Fibroblast of mammary gland (primary cell): ENCODE measurements around the gene EEF1B2.
"Not testable (repeated sequence)": the region's sequence is repeated elsewhere in the genome, so short reads cannot be mapped to it uniquely, and the experiment has no call there.

Experiments used
- DNase-seq: peaks from one replicate; pipeline ENCODE4 v3.0.0-alpha.2; 2010; ENCODE audit warnings: low read depth
- H3K4me3 ChIP-seq: 2 replicates; pipeline ENCODE4 v1.5.1; 2011; ENCODE audit warnings: low read depth, mild to moderate bottlenecking, low read length, moderate library complexity; ENCODE audit not compliant: control insufficient read depth
- TF ChIP-seq, protein P1 (sequence below): conservative IDR thresholded peaks from 2 replicates; pipeline ENCODE4 v1.5.1; 2011; ENCODE audit warnings: low read depth, low read length, inconsistent platforms; ENCODE audit not compliant: control insufficient read depth, insufficient read depth

Gene EEF1B2

DNA sequence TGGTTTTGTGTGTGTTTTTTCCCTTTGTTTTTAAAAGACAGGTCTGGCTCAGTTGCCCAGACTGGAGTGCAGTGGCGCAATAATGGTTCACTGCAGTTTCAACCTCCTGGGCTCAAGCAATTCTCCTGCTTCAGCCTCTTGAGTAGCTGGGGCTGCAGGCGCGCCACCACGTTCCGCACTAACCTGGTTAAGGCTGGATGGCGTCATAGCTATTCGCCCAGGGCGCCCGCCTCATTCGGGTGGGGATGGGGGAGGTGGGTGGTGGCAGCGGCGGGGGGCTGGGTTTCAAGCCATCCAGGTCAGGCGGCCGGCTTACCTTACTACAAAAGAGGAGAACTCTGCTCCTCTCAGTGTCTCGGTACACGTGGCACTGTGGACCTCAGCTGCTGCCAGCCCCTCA, 42.8 kb downstream of the EEF1B2 start:
- TF ChIP-seq, protein P1, sequence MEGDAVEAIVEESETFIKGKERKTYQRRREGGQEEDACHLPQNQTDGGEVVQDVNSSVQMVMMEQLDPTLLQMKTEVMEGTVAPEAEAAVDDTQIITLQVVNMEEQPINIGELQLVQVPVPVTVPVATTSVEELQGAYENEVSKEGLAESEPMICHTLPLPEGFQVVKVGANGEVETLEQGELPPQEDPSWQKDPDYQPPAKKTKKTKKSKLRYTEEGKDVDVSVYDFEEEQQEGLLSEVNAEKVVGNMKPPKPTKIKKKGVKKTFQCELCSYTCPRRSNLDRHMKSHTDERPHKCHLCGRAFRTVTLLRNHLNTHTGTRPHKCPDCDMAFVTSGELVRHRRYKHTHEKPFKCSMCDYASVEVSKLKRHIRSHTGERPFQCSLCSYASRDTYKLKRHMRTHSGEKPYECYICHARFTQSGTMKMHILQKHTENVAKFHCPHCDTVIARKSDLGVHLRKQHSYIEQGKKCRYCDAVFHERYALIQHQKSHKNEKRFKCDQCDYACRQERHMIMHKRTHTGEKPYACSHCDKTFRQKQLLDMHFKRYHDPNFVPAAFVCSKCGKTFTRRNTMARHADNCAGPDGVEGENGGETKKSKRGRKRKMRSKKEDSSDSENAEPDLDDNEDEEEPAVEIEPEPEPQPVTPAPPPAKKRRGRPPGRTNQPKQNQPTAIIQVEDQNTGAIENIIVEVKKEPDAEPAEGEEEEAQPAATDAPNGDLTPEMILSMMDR = no peak
- no peak overlapping the region for H3K4me3 ChIP-seq
- DNase-seq = no peak

DNA sequence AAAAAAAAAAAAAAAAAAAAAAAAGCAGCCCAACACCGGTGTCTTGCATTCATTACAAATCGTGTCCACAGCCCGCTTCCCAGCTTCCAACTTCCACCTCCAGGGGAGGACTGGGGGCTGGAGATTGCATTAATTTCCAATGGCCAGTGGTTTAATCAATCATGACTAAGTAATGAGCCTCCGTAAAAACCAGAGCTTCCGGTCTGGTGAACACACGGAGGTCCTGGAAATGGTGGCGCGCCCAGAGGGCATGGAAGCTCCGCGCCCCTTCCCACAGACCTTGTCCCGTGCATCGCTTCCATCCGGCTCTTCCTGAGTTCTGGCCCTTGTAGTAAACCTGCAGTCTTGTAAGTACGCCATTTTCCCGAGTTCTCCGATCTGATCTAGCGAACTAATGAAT, 43.6 kb downstream of the EEF1B2 start:
- TF ChIP-seq, protein P1 = no peak
- DNase-seq = no peak
- no peak overlapping the region for H3K4me3 ChIP-seq

DNA sequence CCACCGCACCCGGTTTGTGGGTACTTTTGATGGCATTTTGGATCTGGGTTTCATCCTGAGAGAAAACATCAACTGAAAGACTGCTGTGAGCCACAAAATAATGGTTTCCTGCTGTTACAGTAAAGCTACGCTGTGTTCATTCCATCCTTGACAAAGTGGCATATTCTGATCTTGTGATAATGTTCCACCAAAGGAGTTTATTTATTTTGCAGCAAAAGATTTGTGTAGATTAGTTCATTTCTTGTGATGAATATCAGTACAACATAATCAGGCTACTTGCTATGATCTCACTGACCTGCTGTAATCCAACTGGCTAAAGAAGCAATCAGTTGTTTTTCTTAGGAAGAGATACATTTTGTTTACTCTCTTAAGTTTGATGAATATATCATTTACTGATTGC, 45.0 kb downstream of the EEF1B2 start:
- no peak overlapping the region for H3K4me3 ChIP-seq
- DNase-seq = no peak
- TF ChIP-seq, protein P1 = no peak

DNA sequence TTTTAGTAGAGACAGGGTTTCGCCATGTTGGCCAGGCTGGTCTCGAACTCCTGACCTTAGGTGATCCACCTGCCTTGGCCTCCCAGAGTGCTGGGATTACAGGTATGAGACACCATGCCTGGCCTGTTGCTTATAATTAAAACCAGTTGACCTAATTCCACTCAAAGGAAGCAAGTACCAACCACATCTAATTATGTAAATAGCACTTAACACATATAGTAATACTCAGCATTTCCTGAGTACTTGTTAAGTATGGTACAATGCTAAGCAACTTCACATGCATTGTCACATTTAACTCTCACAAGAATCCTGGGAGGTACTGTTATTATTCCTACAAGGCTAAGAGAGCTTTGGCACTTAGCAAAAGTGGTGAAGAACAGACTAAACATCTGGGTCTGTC, 47.6 kb downstream of the EEF1B2 start:
- DNase-seq, H3K4me3 ChIP-seq: not testable (repeated sequence)

DNA sequence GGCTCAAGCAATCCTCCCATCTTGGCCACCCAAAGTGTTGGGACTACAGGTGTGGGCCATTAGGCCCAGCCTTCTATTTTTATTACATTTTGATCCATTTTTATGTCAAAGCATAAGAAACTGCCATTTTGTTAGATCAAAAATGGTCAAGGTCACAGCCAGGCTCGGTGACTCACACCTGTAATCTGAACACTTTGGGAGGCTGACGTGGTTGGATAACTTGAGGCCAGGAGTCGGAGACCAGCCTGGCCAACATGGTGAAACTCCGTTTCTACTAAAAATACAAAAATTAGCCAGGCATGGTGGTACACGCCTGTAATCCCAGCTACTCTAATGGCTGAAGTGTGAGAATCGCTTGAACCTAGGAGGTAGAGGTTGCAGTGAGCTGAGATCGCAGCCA, 49.2 kb downstream of the EEF1B2 start:
- DNase-seq = no peak
- TF ChIP-seq, protein P1 = no peak
- no peak overlapping the region for H3K4me3 ChIP-seq

DNA sequence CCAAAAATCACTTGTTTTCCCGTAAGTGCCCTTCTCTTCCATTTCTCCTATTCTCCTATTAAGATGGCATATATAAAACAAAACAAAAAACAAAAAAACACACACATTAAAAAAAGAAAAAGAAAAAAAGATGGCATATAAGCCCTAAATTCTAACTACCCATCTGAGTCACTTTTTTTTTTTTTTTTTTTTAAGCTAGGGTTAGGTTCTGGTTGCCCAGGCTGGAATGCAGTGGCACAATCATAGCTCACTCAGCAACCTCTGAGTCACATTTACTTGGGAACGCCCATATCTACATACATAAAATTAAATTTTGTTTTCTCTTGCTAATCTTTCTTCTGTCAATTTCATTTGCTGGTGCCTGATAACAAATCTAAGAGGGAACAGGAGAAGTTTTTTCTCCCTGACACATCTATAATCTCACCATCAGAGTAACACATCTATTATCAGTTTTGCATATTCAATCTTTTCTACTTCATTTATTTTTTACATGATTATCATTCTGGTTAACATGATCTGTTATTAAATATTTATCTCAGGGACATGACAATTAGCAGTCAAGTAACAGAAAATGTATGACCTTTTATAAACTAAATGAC, 52.1 kb downstream of the EEF1B2 start:
- DNase-seq = peak; percentile 76
- H3K4me3 ChIP-seq = peak overlapping the region; percentile 57
- TF ChIP-seq, protein P1 = no peak
